Mammary epithelial cell (primary cell): Measurements from ENCODE around the gene GSDMA.

Experiments
- EZH2 ChIP-seq: IDR thresholded peaks from 2 replicates; pipeline ENCODE4 v1.6.1; 2012; ENCODE audit warnings: low read length, inconsistent platforms, borderline replicate concordance
- TF ChIP-seq, protein P1 (sequence below), 2 donors: IDR thresholded peaks in 1 of 2; conservative IDR thresholded peaks in 1 of 2; 2 replicates each; pipeline ENCODE4 v1.5.1; 2011 to 2012; ENCODE audit warnings: inconsistent platforms in 2 of 2, low read length in 2 of 2, mild to moderate bottlenecking in 2 of 2, control low read depth in 1 of 2, low read depth in 1 of 2; ENCODE audit not compliant: insufficient read depth in 1 of 2; ENCODE audit errors: extremely low read depth in 1 of 2

GRCh38 chr17:39994448-39994847 is 31.6 kb downstream of the GSDMA start:
- TF ChIP-seq, protein P1, sequence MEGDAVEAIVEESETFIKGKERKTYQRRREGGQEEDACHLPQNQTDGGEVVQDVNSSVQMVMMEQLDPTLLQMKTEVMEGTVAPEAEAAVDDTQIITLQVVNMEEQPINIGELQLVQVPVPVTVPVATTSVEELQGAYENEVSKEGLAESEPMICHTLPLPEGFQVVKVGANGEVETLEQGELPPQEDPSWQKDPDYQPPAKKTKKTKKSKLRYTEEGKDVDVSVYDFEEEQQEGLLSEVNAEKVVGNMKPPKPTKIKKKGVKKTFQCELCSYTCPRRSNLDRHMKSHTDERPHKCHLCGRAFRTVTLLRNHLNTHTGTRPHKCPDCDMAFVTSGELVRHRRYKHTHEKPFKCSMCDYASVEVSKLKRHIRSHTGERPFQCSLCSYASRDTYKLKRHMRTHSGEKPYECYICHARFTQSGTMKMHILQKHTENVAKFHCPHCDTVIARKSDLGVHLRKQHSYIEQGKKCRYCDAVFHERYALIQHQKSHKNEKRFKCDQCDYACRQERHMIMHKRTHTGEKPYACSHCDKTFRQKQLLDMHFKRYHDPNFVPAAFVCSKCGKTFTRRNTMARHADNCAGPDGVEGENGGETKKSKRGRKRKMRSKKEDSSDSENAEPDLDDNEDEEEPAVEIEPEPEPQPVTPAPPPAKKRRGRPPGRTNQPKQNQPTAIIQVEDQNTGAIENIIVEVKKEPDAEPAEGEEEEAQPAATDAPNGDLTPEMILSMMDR (conservative IDR thresholded peaks at IDR 0.05 in 1 of 2, IDR thresholded peaks at IDR 0.05 in 1 of 2; ENCODE audit: extremely low read depth in 1 of 2, insufficient read depth in 1 of 2, low read depth in 1 of 2, low read length in 2 of 2): no peak
- no peak for TF ChIP-seq EZH2
